GM21717 (cell line): ENCODE data around the gene HSPB9.

Experiments used
- ATAC-seq: cut with Tn5 transposase; IDR thresholded peaks from one replicate; pipeline ENCODE4 v1.9.1; 2021; ENCODE audit warnings: mild to moderate bottlenecking, moderate library complexity; ENCODE audit not compliant: unreplicated experiment

HSPB9 gene

GRCh38 chr17:42122371-42123303 lies at the start of gene HSPB9:
TSS of gene HSPB9 (plus strand) at chr17:42122804. CDS start at chr17:42122851, 47 bp downstream.
- ATAC-seq: no peak

GRCh38 chr17:42075789-42076188 lies 46.8 kb upstream of the HSPB9 start:
- no peak for ATAC-seq

GRCh38 chr17:42076797-42077559 lies 45.6 kb upstream of the HSPB9 start:
- no peak for ATAC-seq

- no peak for ATAC-seq
These were observed 44.8 kb upstream of the HSPB9 start for GRCh38 chr17:42077755-42078154.

- ATAC-seq: no peak
These were observed 44.1 kb upstream of the HSPB9 start for GRCh38 chr17:42078396-42079043.

GRCh38 chr17:42079541-42079940 lies 43.1 kb upstream of the HSPB9 start:
- no peak for ATAC-seq

- no peak for ATAC-seq
These were observed 41.0 kb upstream of the HSPB9 start for GRCh38 chr17:42081516-42082129.

- no peak for ATAC-seq
These were observed 35.4 kb upstream of the HSPB9 start for GRCh38 chr17:42087042-42087701.

GRCh38 chr17:42087736-42088705 lies 34.6 kb upstream of the HSPB9 start:
- ATAC-seq: no peak

- ATAC-seq: no peak
These were observed 33.9 kb upstream of the HSPB9 start for GRCh38 chr17:42088736-42089135.

- no peak for ATAC-seq
These were observed 31.4 kb upstream of the HSPB9 start for GRCh38 chr17:42090964-42091790.

- no peak for ATAC-seq
These were observed 29.7 kb upstream of the HSPB9 start for GRCh38 chr17:42092939-42093338.

GRCh38 chr17:42094375-42095069 lies 28.1 kb upstream of the HSPB9 start:
- no peak for ATAC-seq

- no peak for ATAC-seq
These were observed 26.1 kb upstream of the HSPB9 start for GRCh38 chr17:42096360-42097111.

- ATAC-seq: no peak
These were observed 24.6 kb upstream of the HSPB9 start, which contains the start of gene ZNF385C for GRCh38 chr17:42097691-42098631. TSS of gene ZNF385C (minus strand) at chr17:42098473. CDS start at chr17:42063056, 35,417 bp downstream.
